Measurements from ENCODE around the gene ZNF124. TPM values are rescaled to one million over a fixed set of nuclear protein-coding genes. Genes with fewer than 3 reads are reported as not detected.

The ZNF124 gene
- total RNA-seq, 4 donors from 2014 or later, result 11.0 to 16.9 (median 14.5) TPM

DNA sequence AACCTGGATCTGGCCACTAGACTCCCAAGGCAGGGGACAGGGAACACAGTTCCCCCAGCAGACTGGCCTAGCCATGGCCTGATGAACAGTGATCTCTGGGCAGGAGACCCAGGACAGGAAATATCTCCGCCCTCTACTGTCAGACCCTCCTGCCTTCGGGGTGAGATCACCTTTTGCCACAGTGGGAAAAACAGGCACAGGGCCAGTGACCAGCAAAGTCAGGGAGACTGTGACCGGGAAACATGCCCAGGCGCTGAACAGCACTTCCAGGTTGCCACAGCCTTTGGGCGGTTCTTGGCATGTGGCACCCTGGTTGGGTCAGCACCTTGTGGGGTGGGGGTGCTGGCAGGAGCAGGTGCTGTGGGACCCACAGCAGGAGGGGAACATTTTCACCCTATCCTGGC lies 58.7 kb downstream of the ZNF124 start:
- H3K4me3 ChIP-seq (ENCODE audit: low read depth, poor library complexity, severe bottlenecking), result no peak overlapping the region
- intact Hi-C loops (cut with DNase I; ENCODE audit: low total_unique reads), result no loop called here
- no peak for DNase-seq (ENCODE audit: low spot score in 2 of 2)
- TF ChIP-seq POLR2A (IDR thresholded peaks at IDR 0.05), result no peak
- TF ChIP-seq, protein P1, sequence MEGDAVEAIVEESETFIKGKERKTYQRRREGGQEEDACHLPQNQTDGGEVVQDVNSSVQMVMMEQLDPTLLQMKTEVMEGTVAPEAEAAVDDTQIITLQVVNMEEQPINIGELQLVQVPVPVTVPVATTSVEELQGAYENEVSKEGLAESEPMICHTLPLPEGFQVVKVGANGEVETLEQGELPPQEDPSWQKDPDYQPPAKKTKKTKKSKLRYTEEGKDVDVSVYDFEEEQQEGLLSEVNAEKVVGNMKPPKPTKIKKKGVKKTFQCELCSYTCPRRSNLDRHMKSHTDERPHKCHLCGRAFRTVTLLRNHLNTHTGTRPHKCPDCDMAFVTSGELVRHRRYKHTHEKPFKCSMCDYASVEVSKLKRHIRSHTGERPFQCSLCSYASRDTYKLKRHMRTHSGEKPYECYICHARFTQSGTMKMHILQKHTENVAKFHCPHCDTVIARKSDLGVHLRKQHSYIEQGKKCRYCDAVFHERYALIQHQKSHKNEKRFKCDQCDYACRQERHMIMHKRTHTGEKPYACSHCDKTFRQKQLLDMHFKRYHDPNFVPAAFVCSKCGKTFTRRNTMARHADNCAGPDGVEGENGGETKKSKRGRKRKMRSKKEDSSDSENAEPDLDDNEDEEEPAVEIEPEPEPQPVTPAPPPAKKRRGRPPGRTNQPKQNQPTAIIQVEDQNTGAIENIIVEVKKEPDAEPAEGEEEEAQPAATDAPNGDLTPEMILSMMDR (IDR thresholded peaks at IDR 0.05), result no peak
- WGBS, 2 donors, result 46 to 85% methylated on average over 5 of the region's 5 CpGs

DNA sequence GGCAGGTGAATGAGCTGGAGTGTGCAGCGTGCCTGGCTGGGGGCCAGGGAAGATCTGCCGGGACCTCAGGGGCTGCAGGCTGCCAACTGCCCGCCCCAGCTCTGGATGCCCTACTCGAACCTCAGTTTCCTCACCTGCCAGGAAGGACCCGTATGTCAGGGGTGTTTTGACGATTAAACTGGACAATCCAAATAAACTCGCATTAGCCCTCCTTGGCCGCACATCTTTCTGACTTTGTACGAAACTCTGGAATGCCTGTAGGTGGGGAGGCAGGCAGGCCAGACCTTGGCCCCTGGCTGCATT lies 59.4 kb downstream of the ZNF124 start:
- intact Hi-C loops (cut with DNase I; ENCODE audit: low total_unique reads), result no loop called here
- 53 to 55% methylated on average over 9 of the region's 9 CpGs for WGBS, 2 donors
- DNase-seq (ENCODE audit: low spot score in 2 of 2), result no peak

DNA sequence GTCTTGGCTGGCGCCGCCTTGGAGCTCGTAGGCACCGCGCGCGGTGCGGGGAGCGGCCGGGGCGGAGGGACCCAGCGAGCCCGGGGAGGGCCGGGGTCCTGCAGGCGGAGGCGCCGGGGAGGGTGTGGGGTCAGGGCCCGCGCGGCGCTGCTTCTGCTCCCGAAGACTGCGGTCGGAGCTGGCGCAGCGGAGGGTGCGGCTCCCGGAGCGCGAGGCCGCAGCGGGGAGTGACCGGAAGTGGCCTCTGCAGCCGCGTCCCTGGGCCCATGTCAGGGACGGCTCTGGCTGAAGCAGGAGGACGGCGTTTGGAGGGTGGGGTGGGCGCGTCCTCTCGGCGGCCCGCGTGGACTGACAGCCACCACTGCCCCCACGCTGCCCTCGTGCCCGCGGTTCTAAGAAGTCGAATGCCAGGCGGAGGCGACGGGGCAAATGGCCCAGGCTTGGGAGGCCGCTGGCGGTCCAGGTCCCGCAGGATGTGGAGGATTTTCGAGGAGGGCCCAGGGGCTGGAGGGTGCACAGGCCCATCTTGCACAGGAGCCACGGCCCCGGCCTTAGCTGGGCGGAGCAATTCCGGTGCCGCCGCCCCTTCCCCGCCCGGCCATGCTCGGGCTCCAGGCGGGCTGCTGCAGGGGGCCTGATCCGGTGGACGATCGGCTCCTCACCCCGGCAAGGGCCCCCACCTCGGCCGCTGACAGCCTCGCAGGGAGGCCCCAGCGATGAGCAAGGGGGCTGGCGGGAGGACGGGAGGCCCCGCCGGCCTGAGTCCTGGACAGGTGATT lies 59.9 kb downstream of the ZNF124 start:
- intact Hi-C loops (cut with DNase I; ENCODE audit: low total_unique reads), result no loop called here
- no peak for TF ChIP-seq POLR2A (IDR thresholded peaks at IDR 0.05)
- TF ChIP-seq, protein P1 (IDR thresholded peaks at IDR 0.05), result no peak
- peak overlapping the region; percentile 63 for H3K4me3 ChIP-seq (ENCODE audit: low read depth, poor library complexity, severe bottlenecking)
- DNase-seq (ENCODE audit: low spot score in 2 of 2), result peak; percentile 50 to 92
- 4 to 8% methylated on average over 22 to 45 of the region's 78 CpGs for WGBS, 2 donors

More for the DNA sequence above, 59.4 kb downstream of the ZNF124 start:
- TF ChIP-seq, protein P1 (IDR thresholded peaks at IDR 0.05), result no peak
- TF ChIP-seq POLR2A (IDR thresholded peaks at IDR 0.05), result no peak
- H3K4me3 ChIP-seq (ENCODE audit: low read depth, poor library complexity, severe bottlenecking), result no peak overlapping the region

DNA sequence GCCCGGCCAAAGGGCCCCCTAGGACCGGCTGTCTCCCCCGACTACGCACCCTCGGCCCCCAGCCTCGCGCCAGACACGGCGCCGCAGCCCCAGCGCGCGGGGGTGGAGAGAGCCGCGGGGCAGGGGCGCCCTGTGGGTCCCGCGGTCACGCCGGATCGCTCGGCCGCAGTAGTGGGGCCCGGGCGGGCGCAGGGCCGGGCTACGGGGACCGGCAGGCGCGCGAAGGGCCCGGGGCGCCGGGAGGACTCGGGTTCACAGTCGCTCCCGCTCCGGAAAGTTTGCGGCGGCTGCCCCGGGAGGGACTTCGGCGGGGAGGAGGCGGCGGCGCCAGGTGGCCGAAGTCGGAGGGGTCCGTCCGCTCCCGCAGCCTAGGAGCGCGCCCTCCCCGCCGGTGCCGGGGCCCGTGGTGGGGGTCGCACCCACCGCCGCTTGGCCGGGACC lies 60.5 kb downstream of the ZNF124 start:
- intact Hi-C loops (cut with DNase I; ENCODE audit: low total_unique reads), result no loop called here
- 0% methylated on average over 3 to 10 of the region's 62 CpGs for WGBS, 2 donors
- peak in 1 of 2 donors; percentile 86 for DNase-seq (ENCODE audit: low spot score in 2 of 2)
- TF ChIP-seq, protein P1 (IDR thresholded peaks at IDR 0.05), result no peak
- TF ChIP-seq POLR2A (IDR thresholded peaks at IDR 0.05), result no peak
- peak overlapping the region; percentile 63 for H3K4me3 ChIP-seq (ENCODE audit: low read depth, poor library complexity, severe bottlenecking)

DNA sequence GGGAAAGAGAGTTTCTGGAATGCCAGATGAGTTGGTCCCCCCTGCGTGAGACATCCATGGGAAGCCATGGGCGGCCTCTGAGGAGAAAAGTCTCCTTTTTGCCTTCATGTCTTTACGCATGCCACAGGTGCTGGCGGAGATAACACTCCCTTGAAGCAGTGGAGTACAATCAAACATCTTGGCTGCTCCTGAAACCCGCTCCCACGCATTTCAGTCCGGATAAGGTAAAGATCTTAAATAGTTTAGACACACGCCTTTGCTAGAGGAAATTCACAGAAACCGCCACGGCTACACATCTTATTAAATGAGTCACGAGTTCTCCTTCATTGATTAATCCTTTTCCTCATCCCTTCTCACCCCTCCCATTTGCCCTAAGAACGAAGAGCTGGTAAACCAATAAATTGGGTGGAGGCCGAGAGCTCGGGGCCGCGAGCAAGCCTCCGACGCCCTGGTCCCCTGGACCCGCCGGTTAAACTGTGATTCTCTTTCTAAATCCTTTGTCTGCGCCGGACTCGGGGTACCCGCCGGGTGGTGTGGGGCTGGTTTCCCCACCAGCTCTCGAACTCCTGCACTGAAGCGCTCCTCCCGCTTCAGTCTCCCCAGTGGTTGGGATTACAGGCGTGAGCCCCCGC lies 61.1 kb downstream of the ZNF124 start:
- peak overlapping the region; percentile 63 for H3K4me3 ChIP-seq (ENCODE audit: low read depth, poor library complexity, severe bottlenecking)
- WGBS, 2 donors, result 13 to 14% methylated on average over 29 to 30 of the region's 30 CpGs
- intact Hi-C loops (cut with DNase I; ENCODE audit: low total_unique reads), result no loop called here
- DNase-seq (ENCODE audit: low spot score in 2 of 2), result no peak
- TF ChIP-seq, protein P1 (IDR thresholded peaks at IDR 0.05), result no peak
- no peak for TF ChIP-seq POLR2A (IDR thresholded peaks at IDR 0.05)

Measured in lower leg skin (tissue), 4 donors.